Astrocyte (in vitro differentiated cells and primary cell): ENCODE measurements around the gene GNAI2.

Experiments
- CTCF ChIP-seq: IDR thresholded peaks from 2 replicates; pipeline ENCODE4 v1.5.1; 2011; ENCODE audit warnings: low read depth, mild to moderate bottlenecking, inconsistent platforms, low read length, moderate library complexity; ENCODE audit not compliant: insufficient read depth
- EZH2 ChIP-seq: IDR thresholded peaks from 2 replicates; pipeline ENCODE4 v1.6.1; 2012; ENCODE audit warnings: mild to moderate bottlenecking, low read length, inconsistent platforms; ENCODE audit not compliant: insufficient read depth

DNA sequence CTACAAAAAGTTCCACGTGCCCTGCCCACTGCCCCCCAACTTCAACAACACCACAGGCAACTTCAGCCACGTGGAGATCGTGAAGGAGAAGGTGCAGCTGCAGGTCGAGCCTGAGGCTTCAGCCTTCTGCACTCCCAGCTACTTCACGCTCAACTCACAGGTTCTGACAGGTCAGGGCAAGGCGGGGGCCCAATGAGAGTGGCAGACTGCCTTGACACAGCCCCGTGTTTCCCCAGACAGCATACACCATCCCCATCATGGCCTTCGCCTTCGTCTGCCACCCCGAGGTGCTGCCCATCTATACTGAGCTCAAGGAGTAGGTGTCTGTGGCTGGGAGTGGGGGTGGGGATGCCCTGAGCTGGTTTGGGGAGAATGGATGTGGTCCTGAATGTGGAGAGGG lies 18.3 kb upstream of the GNAI2 start:
- TF ChIP-seq CTCF (no peak), EZH2 (no peak)
